HG03354 (cell line): ENCODE data around the gene ZCCHC2.
A peak's percentile ranks its signal among the peaks of the same experiment; 100 is the strongest.

Experiments used
- ATAC-seq: cut with Tn5 transposase; IDR thresholded peaks from one replicate; pipeline ENCODE4 v1.9.1; 2021; ENCODE audit warnings: mild to moderate bottlenecking; ENCODE audit not compliant: unreplicated experiment, poor library complexity, severe bottlenecking

The ZCCHC2 gene

DNA sequence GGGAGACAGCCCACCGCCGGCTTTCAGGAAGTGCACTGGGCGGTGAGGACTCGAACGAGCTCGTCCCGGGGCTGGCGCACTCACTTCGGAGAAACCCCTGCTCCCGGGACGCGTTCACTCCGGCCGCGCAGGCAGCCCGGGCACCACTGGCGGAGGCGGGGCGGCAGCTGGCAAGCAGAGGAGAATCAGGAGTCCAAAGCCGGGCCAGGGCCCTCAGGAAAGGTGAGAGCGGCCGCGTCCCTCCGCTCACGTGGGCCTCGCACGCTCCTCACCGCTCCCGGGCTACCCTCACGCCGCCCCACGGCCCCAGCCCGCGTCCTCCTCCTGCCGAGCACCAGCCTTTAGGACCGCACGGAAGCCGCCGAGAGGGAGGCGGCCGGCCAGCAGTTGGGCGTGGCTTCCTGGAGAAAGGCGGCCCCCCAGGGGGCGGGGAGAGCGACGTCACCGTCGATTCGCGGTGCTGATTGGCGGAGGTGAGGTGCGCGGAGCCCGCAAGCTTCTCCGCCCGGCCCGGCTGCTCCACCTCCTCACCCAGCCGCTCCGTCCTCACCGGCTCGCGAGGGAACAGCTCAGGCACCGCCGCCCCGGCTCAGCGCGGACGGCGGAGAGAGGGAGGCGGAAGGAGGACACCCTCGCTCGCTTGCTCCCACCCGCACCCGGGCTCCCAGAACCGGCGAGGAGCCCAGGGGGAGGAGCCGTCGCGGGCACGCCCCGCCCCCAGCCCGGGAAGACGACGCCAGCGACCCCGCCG lies at the start of gene ZCCHC2:
ZCCHC2 (plus strand) TSS at position 522 of the 751 bp plus-strand sequence. CDS start 400 bp downstream, outside the sequence.
- ATAC-seq: peak; percentile 72

GRCh38 chr18:62479574-62479973 lies 43.3 kb upstream of the ZCCHC2 start:
- no peak for ATAC-seq

- no peak for ATAC-seq
Observed at GRCh38 chr18:62480927-62481326, 41.9 kb upstream of the ZCCHC2 start.

DNA sequence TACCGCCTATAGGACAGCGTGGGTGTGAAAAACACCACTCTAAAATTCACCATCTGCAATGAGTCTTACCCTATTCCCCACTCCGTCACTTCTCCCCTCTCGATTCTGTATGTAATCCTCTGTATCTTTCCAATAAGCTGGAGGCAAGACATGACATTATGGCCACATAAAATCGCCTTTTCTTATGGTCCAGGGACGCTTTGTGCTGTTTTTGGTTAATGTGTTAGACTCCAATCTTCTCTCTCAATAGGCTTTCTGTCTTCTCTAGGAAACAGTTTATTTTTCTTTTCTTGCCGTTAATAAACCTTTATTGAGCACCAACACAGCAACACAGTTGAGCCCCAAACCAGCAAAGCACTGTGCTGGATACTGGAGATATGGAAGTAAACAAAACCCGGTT lies 37.9 kb upstream of the ZCCHC2 start:
- no peak for ATAC-seq

DNA sequence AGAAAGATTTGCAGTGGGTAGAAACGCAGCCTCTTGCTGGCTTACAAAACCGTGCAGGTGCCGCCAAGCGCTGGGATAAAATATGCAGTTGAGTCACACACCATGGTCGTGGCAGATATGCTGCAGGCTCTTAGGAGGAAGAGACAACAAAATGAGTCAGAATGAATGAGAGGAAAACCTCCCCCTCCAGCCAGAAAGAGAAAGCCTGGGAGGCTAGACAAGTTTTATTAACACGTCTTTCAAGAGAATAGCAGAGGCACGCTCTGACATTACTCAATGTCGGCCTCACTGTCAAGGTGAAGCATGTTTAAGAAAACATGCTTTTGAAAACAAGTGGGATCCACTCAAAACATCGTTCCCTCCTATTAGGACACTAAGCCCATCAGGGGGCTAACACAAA lies 37.1 kb upstream of the ZCCHC2 start:
- no peak for ATAC-seq

DNA sequence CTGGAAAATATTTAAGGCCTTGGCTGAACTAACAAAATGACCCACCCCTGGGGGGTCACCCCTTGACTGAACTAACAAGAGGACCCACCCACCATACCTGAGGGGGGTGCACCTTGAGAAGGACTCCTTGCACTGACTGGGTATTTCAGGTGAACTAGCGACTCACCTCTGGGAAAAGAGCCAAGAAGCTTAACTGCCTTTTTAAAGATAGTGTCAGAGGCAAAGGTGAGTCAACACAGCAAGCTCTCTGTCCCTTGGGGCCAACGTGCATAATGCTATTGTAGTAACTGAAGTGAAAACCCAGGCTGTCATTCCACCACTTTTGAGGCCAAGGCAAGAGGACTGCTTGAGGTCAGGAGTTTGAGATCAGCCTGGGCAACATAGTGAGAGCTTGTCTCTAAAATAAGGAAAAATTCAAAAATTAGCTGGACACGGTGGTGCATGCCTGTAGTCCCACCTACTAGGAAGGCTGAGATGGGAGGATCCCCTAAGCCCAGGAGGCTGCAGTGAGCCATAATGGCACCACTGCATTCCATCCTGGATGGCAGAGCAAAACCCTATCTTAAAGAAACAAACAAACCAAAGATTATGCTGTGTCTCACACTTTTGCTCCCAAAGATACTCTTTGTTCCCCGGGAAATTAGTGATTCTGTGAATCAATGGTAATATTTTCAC lies 36.4 kb upstream of the ZCCHC2 start:
- no peak for ATAC-seq

DNA sequence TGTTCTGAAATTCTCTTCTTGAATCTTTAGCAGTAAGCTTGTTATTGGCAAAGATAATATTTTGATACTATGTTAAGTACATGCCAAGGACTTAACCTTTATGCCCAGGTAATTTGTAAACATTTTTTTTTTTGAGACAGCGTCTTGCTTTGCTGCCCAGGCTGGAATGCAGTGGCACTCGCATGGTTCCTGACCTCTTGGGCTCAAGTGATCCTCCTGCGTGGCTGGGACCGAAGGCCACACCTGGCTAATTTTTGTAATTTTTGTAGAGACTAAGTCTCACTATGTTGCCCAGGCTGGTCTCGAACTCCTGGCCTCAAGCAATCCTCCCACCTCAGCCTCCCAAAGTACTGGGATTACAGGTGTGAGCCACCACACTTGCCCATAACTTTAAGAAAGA lies 35.7 kb upstream of the ZCCHC2 start:
- ATAC-seq: no peak

DNA sequence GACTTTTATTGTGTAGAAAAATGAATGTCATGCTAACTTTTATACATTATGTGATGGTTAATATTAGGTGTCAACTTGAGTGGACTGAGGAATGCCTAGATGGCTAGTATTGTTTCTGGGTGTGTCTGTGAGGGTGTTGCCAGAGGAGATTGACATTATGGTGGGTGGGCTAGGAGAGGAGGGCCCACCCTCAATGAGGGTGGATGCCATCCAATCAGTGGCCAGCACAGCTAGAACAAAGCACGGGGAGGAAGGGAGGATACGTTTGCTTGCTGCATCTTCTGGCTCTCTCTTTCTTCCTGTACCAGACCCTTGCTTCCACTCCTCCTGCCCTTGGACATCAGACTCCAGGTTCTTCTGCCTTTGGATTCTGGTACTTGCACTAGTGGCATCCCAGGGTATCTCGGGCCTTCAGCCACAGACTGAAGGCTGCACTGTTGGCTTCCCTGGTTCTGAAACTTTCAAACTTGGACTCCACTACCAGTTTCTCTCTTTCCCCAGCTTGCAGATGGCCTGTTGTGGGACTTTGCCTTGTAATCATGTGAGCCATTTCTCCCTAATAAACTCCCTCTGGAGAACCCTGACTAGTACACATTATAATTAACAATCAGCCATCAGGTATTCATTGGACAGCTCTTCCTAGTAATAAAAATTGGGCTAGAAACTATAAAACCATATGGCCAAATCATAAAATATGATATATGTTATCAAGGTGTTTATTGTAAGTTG lies 31.7 kb upstream of the ZCCHC2 start:
- ATAC-seq: no peak

DNA sequence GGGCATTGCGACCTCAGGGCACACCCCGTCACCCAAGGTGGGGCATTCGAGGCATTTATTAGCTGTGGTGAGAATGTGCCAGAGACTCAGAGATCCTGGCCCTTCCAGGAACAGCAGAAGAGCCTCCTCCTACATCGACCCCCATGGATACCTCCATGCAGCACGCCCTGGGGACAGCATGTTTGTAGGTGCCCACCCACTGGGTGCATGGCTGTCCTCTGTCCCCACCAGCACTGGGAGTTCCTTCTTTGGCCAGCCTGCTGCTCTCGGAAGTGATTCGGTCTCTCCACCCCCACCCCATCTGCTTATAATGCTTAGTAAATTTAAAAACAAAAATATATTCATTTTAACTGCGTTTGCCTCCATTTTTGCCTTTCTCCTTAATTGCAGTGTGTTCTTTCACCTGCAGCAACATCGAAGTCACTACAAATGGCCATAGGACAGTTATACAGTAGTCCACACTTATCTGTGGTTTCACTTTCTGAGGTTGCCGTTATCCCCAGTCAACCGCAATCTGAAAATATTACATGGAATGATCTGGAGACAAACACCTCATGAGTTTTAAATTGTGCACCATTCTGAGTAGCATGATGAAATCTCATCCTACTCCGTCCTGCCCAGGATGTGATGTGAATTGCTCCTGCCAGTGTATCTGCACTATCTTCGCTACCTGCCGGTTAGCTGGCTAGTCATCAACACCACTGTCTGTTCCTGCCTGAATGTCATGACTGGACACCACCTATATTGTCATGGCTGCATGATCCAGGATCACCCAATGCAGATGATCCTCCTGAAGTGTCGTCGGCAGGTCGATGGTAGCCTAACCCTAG lies 29.6 kb upstream of the ZCCHC2 start:
- no peak for ATAC-seq

DNA sequence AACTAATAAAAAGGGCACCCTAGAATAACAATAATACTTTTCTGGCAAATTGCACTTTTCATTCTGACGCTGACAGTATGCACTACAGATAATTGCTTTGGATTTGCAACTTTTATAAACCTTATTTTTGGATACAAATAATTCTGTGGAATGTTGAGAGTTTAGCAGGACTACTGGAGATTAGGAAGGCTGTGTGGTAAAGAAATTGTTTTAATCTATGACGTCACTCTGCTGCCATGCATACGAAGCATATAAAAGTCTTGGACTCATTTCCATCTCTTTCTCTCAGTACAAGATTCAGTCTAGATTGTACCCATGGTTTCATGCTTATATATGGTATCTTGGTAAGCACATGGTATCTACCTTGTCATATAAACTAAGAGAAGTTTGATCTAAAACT lies 28.1 kb upstream of the ZCCHC2 start:
- ATAC-seq: no peak

- no peak for ATAC-seq
Observed at GRCh38 chr18:62496262-62496661, 26.6 kb upstream of the ZCCHC2 start.

GRCh38 chr18:62497190-62497772 lies 25.5 kb upstream of the ZCCHC2 start:
- no peak for ATAC-seq

DNA sequence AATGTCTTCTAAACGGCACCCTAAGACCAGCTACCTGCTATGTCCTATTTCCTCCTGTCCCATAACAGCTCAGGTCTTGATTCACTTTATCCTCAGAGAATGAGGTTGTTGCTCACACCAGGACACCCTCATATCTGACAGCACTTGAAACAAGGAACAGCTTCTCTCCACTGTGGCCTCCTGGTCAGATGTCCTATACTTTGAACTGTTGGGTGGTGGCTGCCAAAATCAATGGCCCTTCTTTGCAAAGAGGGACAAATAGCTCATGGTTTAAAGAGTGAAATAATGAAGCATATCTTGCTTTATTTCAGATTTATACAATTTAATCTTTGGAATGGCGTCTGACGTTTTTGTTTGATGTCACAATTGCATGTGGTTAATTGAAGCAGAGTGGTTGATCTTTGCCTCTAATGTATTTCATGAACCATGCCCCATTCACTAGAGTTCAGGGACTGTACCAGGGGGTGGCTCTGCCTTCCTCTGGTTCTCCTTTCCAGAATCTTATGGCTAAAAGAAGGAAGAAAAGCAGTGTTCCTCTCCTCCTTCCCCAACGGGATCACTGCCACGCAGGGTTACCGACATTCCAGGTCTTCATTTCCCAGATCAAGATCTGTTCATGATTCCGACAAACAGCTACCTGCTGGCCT lies 24.1 kb upstream of the ZCCHC2 start:
- ATAC-seq: no peak

- no peak for ATAC-seq
Observed at GRCh38 chr18:62499263-62499650, 23.6 kb upstream of the ZCCHC2 start.

DNA sequence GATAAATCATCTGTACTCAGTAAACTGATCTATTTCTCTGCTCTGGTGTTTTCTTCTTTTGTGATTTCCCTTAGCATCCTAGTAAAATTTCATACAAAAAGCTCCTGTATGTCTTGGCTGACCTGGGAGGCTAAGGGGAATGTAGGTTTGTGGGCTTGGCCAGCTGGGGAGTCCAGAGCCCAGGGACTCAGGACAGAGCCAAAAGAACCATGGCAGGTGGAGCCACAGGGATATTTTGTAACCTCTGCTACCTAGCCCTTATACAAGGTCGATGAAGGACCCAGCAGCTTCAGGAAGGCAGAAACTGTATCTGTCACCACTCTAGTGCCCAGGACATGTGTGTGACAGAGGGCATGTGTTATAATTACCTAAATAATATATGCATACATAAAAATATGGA lies 22.7 kb upstream of the ZCCHC2 start:
- ATAC-seq: no peak

GRCh38 chr18:62500966-62501591 lies 21.7 kb upstream of the ZCCHC2 start:
- ATAC-seq: no peak

- ATAC-seq: peak; percentile 87
Observed at GRCh38 chr18:62505669-62506494, 16.9 kb upstream of the ZCCHC2 start.
